Activated CD4-positive, alpha-beta memory T cell treated with anti-CD3 and anti-CD28 coated beads for 36 hours (primary cell): ENCODE data around the gene TTC7B. TPM values are rescaled to one million over a fixed set of nuclear protein-coding genes. Genes with fewer than 3 reads are reported as not detected.

ENCODE experiments used
- CTCF ChIA-PET: fragments of 350-600 bp; sonication (Branson Sonifier 250); formaldehyde crosslinking; loops from one replicate; lab custom pipeline; 2021; ENCODE audit warnings: antibody characterized with exemption, inconsistent platforms; lab: Charles Lee
- POLR2A ChIA-PET: fragments of 350-600 bp; sonication (Branson Sonifier 250); formaldehyde crosslinking; loops from one replicate; lab custom pipeline; 2021; ENCODE audit warnings: antibody characterized with exemption; lab: Charles Lee
- DNase-seq: peaks from one replicate; pipeline ENCODE4 v3.0.0-alpha.2; 2020
- H3K27ac Mint-ChIP-seq: one replicate; pipeline ENCODE4 v1.8.0; 2021; ENCODE audit warnings: mixed read lengths
- H3K27me3 Mint-ChIP-seq: one replicate; pipeline ENCODE4 v1.8.0; 2021; ENCODE audit warnings: mixed read lengths
- H3K36me3 Mint-ChIP-seq: one replicate; pipeline ENCODE4 v1.8.0; 2021; ENCODE audit warnings: mixed read lengths
- H3K4me1 Mint-ChIP-seq: one replicate; pipeline ENCODE4 v1.8.0; 2021; ENCODE audit warnings: low read depth, mixed read lengths
- H3K4me3 Mint-ChIP-seq: one replicate; pipeline ENCODE4 v1.8.0; 2021; ENCODE audit warnings: mild to moderate bottlenecking, mixed read lengths
- H3K9me3 Mint-ChIP-seq: one replicate; pipeline ENCODE4 v1.8.0; 2021; ENCODE audit warnings: mixed read lengths
- intact Hi-C: fragments of 100-400 bp; cut with micrococcal nuclease; formaldehyde crosslinking; loops from one replicate; pipeline ENCODE4 v1.15.1; 2023
- total RNA-seq, 2 experiments: library from RNA; stranded (reverse); gene quantifications; one replicate each; pipeline ENCODE4 v1.2.3, GENCODE V29; 2021

The TTC7B gene
- total RNA-seq, 2 experiments from 2014 or later: 9.3 to 12.4 TPM

DNA sequence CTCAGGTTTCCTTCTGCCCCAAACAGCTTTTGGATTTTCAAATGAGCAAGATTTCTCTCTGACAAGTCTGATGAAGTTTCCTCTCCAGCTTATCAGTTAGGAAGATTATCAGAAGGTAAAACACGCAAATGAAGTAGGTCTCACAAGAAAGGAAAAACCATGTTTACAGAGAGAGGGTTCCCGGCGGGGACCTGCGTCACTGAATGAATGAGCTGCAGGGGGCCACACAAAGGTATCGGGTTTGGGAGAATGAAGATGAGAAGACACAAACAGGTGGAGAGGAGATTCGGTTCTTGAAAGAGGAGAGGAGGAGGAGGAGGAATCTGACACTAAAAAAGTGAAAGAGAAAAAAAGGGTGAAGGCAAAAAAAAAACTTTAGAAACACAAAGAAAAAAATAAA, 210.8 kb downstream of the TTC7B start:
- Mint-ChIP-seq H3K4me1 (no peaks in the 10 kb centered on the region), H3K9me3 (no peaks in the 10 kb centered on the region), H3K27ac (no peak overlapping the region), H3K36me3 (no peaks in the 10 kb centered on the region), H3K4me3 (no peak overlapping the region), H3K27me3 (peaks cover 5% of the 10 kb centered on the region)
- intact Hi-C loops: no loop called here
- ChIA-PET POLR2A (no interaction called here), CTCF (no interaction called here)
- no peak for DNase-seq

DNA sequence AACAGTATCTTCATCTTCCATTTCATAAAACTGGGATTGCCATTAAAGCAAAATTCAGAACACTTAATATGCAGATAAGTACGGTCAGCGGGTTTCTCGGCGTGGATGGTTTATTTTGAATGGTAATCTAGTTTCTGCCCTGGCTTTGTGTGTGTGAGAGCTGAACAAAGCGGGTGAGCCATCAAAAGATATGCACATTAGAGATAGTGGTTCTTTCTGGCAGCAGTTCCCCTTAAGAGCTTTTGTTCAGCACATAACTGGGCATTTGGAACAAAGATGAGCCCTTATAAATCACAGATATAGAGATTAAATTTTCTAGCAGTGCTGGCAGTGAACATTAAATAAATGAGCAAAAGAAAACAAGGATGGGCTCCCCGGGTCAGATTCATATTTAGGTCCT, 211.9 kb downstream of the TTC7B start:
- POLR2A ChIA-PET: no interaction called here

GRCh38 chr14:90603841-90604240, 212.4 kb downstream of the TTC7B start:
- ChIA-PET CTCF (no interaction called here), POLR2A (no interaction called here)
- H3K36me3 Mint-ChIP-seq: no peaks in the 10 kb centered on the region
- no peak for DNase-seq
- no peak overlapping the region for H3K4me3 Mint-ChIP-seq
- no peaks in the 10 kb centered on the region for H3K9me3 Mint-ChIP-seq
- intact Hi-C loops: no loop called here
- H3K27me3 Mint-ChIP-seq: peaks cover 5% of the 10 kb centered on the region
- H3K27ac Mint-ChIP-seq: no peak overlapping the region
- H3K4me1 Mint-ChIP-seq: no peaks in the 10 kb centered on the region

More for the DNA sequence above, 211.9 kb downstream of the TTC7B start:
- Mint-ChIP-seq H3K27ac (no peak overlapping the region), H3K4me1 (no peaks in the 10 kb centered on the region), H3K27me3 (peaks cover 5% of the 10 kb centered on the region), H3K36me3 (no peaks in the 10 kb centered on the region), H3K4me3 (no peak overlapping the region), H3K9me3 (no peaks in the 10 kb centered on the region)
- CTCF ChIA-PET: no interaction called here
- intact Hi-C loops: no loop called here
- no peak for DNase-seq

- no peak overlapping the region for H3K4me3 Mint-ChIP-seq
- H3K9me3 Mint-ChIP-seq: no peaks in the 10 kb centered on the region
- CTCF ChIA-PET: no interaction called here
- intact Hi-C loops: no loop called here
- no peak overlapping the region for H3K27ac Mint-ChIP-seq
- no peak for DNase-seq
- peaks cover 4% of the 10 kb centered on the region for H3K27me3 Mint-ChIP-seq
- no peaks in the 10 kb centered on the region for H3K4me1 Mint-ChIP-seq
- H3K36me3 Mint-ChIP-seq: no peaks in the 10 kb centered on the region
- POLR2A ChIA-PET: no interaction called here
Observed at GRCh38 chr14:90603336-90603735, 212.9 kb downstream of the TTC7B start.

DNA sequence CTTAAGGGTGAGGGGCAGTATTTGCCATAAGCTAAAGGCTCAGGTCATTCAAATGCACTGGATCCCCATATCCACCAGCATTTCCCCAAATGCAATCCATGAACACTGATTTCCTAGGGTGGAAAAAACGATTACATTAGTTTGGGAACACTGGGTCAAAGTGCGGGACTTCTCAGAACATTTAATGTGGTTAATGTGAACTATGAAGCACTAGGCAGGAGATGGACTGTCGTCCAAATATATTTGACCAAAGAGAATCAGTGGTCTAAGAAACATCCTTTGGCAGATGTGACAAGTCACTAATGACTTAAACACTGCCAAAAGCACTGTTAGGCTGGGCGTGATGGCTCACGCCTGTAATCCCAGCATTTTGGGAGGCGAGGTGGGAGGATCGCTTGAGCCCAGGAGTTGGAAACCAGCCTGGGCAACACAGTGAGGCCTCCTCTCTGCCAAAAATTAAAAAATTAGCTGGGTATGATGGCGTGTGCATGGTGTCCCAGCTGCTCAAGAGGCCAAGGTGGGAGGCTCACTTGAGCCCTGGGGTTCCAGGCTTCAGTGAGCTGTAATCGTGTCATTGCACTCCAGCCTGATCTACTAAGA, 214.0 kb downstream of the TTC7B start:
- H3K27me3 Mint-ChIP-seq: peaks cover 2% of the 10 kb centered on the region
- H3K9me3 Mint-ChIP-seq: no peaks in the 10 kb centered on the region
- intact Hi-C loops: no loop called here
- no peak overlapping the region for H3K27ac Mint-ChIP-seq
- H3K4me1 Mint-ChIP-seq: no peaks in the 10 kb centered on the region
- no peak overlapping the region for H3K4me3 Mint-ChIP-seq
- no peak for DNase-seq
- CTCF ChIA-PET: interaction anchor here (1.2 kb wide), 1 partner anchor 156 kb away, joined by 3 read pairs; no protein-coding TSS in a partner anchor
- no peaks in the 10 kb centered on the region for H3K36me3 Mint-ChIP-seq
- POLR2A ChIA-PET: no interaction called here

DNA sequence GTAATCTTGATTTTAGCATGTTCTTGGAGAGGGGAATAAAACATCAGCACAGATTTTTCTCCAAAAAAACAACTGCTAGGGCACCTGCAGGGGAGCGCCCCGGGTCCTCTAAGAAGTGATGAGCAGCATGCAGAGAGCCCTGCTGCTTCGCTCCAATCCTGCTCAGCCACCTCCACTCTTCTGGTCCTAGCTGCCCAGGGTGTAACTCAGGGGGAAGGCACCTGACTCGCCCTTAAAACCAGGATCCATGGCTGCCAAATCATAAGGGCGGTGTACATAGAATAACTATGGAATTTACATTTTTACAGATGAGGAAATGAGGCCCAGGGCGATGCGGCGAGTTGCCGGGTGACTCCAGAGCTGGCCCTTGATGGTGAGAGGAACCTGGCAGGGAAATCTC, 214.7 kb downstream of the TTC7B start:
- ChIA-PET POLR2A (no interaction called here), CTCF (interaction anchor here (1.2 kb wide), 1 partner anchor 157 kb away, joined by 3 read pairs; no protein-coding TSS in a partner anchor)
- Mint-ChIP-seq H3K27me3 (peaks cover 2% of the 10 kb centered on the region), H3K9me3 (no peaks in the 10 kb centered on the region), H3K4me3 (no peak overlapping the region), H3K4me1 (no peaks in the 10 kb centered on the region), H3K27ac (no peak overlapping the region), H3K36me3 (no peaks in the 10 kb centered on the region)
- intact Hi-C loops: no loop called here
- no peak for DNase-seq

DNA sequence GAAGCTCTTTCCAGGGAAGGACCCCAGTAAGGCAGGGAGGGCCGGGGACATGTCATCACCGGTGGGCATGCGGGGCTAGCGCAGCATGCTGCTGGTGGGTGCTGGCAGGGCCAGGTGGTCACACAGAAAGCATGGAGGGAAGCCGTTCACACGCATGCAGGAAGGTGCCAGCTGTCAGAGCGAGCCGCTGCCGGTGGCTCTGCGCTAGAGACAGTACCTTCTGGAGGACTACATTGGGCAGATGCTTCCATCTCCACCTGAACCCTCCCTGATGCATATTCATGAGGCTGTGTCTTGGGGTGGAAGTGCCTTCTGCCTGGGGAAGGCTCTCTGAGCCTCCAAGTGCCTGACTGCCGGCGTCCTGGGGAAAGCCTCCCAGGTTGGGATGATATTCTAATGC, 215.6 kb downstream of the TTC7B start:
- H3K4me3 Mint-ChIP-seq: no peak overlapping the region
- H3K27ac Mint-ChIP-seq: no peak overlapping the region
- DNase-seq: no peak
- H3K9me3 Mint-ChIP-seq: no peaks in the 10 kb centered on the region
- POLR2A ChIA-PET: no interaction called here
- H3K27me3 Mint-ChIP-seq: peaks cover 2% of the 10 kb centered on the region
- CTCF ChIA-PET: no interaction called here
- H3K4me1 Mint-ChIP-seq: no peaks in the 10 kb centered on the region
- intact Hi-C loops: no loop called here
- no peaks in the 10 kb centered on the region for H3K36me3 Mint-ChIP-seq

GRCh38 chr14:90599748-90600507, 216.3 kb downstream of the TTC7B start:
- no peaks in the 10 kb centered on the region for H3K9me3 Mint-ChIP-seq
- H3K4me1 Mint-ChIP-seq: no peaks in the 10 kb centered on the region
- CTCF ChIA-PET: interaction anchor here (1.4 kb wide), 1 partner anchor 158 kb away, joined by 3 read pairs; no protein-coding TSS in a partner anchor
- intact Hi-C loops: no loop called here
- no peak overlapping the region for H3K27ac Mint-ChIP-seq
- no peak overlapping the region for H3K4me3 Mint-ChIP-seq
- POLR2A ChIA-PET: no interaction called here
- peaks cover 2% of the 10 kb centered on the region for H3K27me3 Mint-ChIP-seq
- DNase-seq: no peak
- no peaks in the 10 kb centered on the region for H3K36me3 Mint-ChIP-seq

DNA sequence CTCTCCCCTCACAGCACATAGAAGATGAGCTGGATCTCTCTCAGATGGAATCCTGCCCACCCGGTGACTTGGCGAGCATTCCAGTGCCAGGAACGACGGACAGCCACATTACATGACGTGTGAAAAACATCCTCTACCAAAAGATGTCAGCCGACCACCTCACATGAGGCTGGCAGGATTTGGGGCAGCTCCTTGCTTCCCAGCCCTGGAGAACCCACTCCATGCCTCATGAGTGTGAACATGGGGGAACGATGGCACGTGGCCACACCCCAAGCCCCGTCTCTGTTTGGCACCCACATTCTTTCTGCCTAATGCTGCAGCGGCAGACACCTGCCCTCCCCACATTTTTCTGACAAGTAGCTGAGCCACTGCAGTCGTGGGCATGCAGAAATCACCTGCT, 216.9 kb downstream of the TTC7B start:
- H3K9me3 Mint-ChIP-seq: no peaks in the 10 kb centered on the region
- CTCF ChIA-PET: interaction anchor here (1.4 kb wide), 1 partner anchor 159 kb away, joined by 3 read pairs; no protein-coding TSS in a partner anchor
- no peak overlapping the region for H3K4me3 Mint-ChIP-seq
- POLR2A ChIA-PET: no interaction called here
- no peaks in the 10 kb centered on the region for H3K36me3 Mint-ChIP-seq
- DNase-seq: no peak
- no peaks in the 10 kb centered on the region for H3K4me1 Mint-ChIP-seq
- intact Hi-C loops: no loop called here
- no peak overlapping the region for H3K27ac Mint-ChIP-seq
- peaks cover 2% of the 10 kb centered on the region for H3K27me3 Mint-ChIP-seq

- Mint-ChIP-seq H3K27me3 (peaks cover under 1% of the 10 kb centered on the region), H3K9me3 (no peaks in the 10 kb centered on the region), H3K27ac (no peak overlapping the region), H3K36me3 (no peaks in the 10 kb centered on the region), H3K4me3 (no peak overlapping the region), H3K4me1 (no peaks in the 10 kb centered on the region)
- intact Hi-C loops: no loop called here
- POLR2A ChIA-PET: no interaction called here
- CTCF ChIA-PET: no interaction called here
- DNase-seq: no peak
Observed at GRCh38 chr14:90597961-90598360, 218.3 kb downstream of the TTC7B start.

GRCh38 chr14:90596733-90597132, 219.5 kb downstream of the TTC7B start:
- Mint-ChIP-seq H3K27me3 (no peaks in the 10 kb centered on the region), H3K36me3 (no peaks in the 10 kb centered on the region), H3K4me1 (no peaks in the 10 kb centered on the region), H3K4me3 (no peak overlapping the region), H3K9me3 (no peaks in the 10 kb centered on the region), H3K27ac (no peak overlapping the region)
- POLR2A ChIA-PET: no interaction called here
- no peak for DNase-seq
- intact Hi-C loops: no loop called here
- CTCF ChIA-PET: no interaction called here

DNA sequence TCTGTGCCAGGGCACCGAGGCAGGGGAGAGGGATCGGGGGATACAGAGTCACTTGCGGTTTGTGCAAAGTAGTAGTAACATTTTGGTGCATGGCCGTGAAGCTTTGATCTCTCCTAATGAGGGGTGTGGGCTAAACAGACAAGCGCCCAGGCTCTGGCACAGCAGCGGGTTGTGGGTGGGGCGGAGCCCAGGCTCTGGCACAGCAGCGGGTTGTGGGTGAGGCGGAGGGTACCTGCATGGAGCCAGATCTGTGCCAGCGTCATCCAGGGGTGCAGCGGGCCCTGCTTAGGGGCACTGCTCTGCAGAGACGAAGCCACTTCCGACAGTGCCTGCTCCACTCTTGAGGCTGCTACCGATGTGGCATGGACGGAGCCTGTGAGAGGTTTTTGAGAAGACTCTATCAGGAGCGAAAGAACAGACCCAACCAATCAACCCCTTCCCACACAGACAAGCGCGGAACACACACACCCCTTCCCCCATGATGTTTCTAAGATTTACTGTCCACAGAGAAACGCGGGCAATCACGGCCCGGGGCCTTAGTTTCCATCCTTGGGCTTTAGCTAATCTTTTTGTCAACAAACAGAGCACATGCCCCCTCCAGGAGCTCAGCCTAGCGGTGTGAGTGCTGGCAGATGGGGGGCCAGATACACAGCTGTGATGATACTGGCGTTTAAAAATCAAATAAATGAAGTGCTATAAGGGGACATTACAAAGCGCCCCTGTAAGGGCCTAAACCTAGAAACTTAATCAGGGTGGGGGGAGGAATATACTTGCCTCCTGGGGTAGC, 222.8 kb downstream of the TTC7B start:
- Mint-ChIP-seq H3K36me3 (no peaks in the 10 kb centered on the region), H3K27me3 (no peaks in the 10 kb centered on the region), H3K4me1 (no peaks in the 10 kb centered on the region), H3K27ac (no peak overlapping the region), H3K9me3 (no peaks in the 10 kb centered on the region), H3K4me3 (no peak overlapping the region)
- ChIA-PET CTCF (no interaction called here), POLR2A (no interaction called here)
- no peak for DNase-seq
- intact Hi-C loops: no loop called here
